Common myeloid progenitor, CD34-positive (primary cell): ENCODE data around the gene KRTAP9-1.

Experiments used
- CTCF ChIA-PET: fragments of 350-600 bp; sonication (Branson Sonifier 250); formaldehyde crosslinking; loops from one replicate; lab custom pipeline; 2021; ENCODE audit warnings: antibody characterized with exemption; lab: Charles Lee
- POLR2A ChIA-PET: fragments of 350-600 bp; sonication (Branson Sonifier 250); formaldehyde crosslinking; loops from one replicate; lab custom pipeline; 2021; ENCODE audit warnings: antibody characterized with exemption; lab: Charles Lee
- DNase-seq, 3 donors: peaks; one replicate each; pipeline versions ENCODE4 v3.0.0 to v3.0.0-alpha.2; 2013
- H3K27ac ChIP-seq, 2 experiments: 1 replicate in 1 of 2; 2 replicates in 1 of 2; pipeline ENCODE4 v1.7.0; 2013; ENCODE audit warnings: inconsistent platforms in 2 of 2, low read length in 2 of 2, mild to moderate bottlenecking in 2 of 2, low read depth in 1 of 2, moderate library complexity in 1 of 2; ENCODE audit not compliant: severe bottlenecking in 2 of 2, insufficient read depth in 1 of 2, poor library complexity in 1 of 2
- H3K27me3 ChIP-seq, 5 experiments: replicated peaks in 2 of 5; 1 replicate in 3 of 5; 2 replicates in 2 of 5; pipeline versions ENCODE4 v1.6.1 to v1.7.0; 2013; ENCODE audit warnings: low read length in 4 of 5, mild to moderate bottlenecking in 2 of 5, moderate library complexity in 2 of 5, inconsistent platforms in 1 of 5; ENCODE audit not compliant: insufficient read depth in 5 of 5, control insufficient read depth in 4 of 5
- H3K36me3 ChIP-seq, 4 experiments: 1 replicate in 2 of 4; 2 replicates in 2 of 4; pipeline versions ENCODE4 v1.6.1 to v1.7.0; 2013; ENCODE audit warnings: low read length in 3 of 4, control low read depth in 1 of 4, mild to moderate bottlenecking in 1 of 4; ENCODE audit not compliant: control insufficient read depth in 4 of 4, insufficient read depth in 4 of 4
- H3K4me1 ChIP-seq, 4 experiments: 1 replicate in 3 of 4; 2 replicates in 1 of 4; pipeline versions ENCODE4 v1.6.1 to v1.7.1; 2013; ENCODE audit warnings: low read length in 3 of 4, mild to moderate bottlenecking in 3 of 4, control low read depth in 1 of 4, inconsistent platforms in 1 of 4, moderate library complexity in 1 of 4; ENCODE audit not compliant: control insufficient read depth in 4 of 4, insufficient read depth in 4 of 4; ENCODE audit errors: control extremely low read depth in 1 of 4
- H3K4me3 ChIP-seq, 7 experiments: 1 replicate in 4 of 7; 2 replicates in 3 of 7; pipeline versions ENCODE4 v1.5.1 to v1.7.0; 2013; ENCODE audit warnings: mild to moderate bottlenecking in 7 of 7, low read length in 6 of 7, moderate library complexity in 6 of 7, inconsistent platforms in 2 of 7, low read depth in 2 of 7, control low read depth in 1 of 7; ENCODE audit not compliant: insufficient read depth in 4 of 7, control insufficient read depth in 1 of 7; ENCODE audit errors: extremely low read depth in 1 of 7
- H3K9me3 ChIP-seq, 5 experiments: 1 replicate in 4 of 5; 2 replicates in 1 of 5; pipeline versions ENCODE4 v1.6.1 to v1.7.1; 2013; ENCODE audit warnings: low read length in 4 of 5, mild to moderate bottlenecking in 2 of 5, inconsistent platforms in 1 of 5, low read depth in 1 of 5, moderate library complexity in 1 of 5; ENCODE audit not compliant: control insufficient read depth in 4 of 5, insufficient read depth in 2 of 5; ENCODE audit errors: control extremely low read depth in 1 of 5
- WGBS: methylation state at CpG from one replicate; pipeline ENCODE4 v1.1.5; 2013; ENCODE audit not compliant: insufficient coverage; 5-methylcytosine and 5-hydroxymethylcytosine counted together

Gene KRTAP9-1

DNA sequence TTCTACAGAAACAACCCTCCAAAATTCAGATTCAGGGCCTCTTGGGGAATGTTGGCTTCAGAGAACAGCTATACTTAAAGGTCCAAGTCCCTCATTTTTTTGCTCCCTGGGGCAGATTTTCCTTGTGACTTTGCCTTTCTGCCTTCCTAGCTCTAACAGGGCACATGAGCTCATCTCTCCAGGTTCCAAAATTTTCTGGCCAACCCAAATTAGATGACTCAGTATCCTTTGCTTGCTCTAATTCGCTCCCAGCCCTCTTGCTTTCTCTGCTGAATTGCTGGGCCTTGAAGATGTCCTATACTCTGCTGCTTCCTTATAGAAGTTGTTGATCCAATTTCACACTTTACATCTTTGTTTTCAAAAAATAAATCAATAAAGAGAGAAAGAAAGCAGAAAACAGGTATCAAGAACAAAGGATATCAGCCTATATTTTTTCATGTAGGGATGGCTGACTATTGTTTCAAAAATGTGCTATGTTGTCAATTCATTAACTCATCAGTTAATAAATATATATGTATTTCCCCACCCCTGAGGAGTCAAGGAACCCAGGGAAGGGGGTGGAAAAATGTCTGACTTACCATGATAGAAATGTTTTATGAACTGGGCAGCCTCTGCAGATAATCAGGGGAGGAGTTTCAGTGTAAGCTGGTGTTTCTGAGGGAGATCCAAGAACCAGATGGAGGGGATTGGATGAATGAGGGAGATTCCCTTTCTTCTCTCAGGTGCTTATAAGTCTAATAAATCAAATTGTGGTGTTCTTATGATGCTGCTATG, 10.7 kb upstream of the KRTAP9-1 start:
- peaks cover 0 to 3% (median 0%) of the 10 kb centered on the region in 4 experiments for H3K4me1 ChIP-seq
- H3K36me3 ChIP-seq: no peaks in the 10 kb centered on the region
- H3K9me3 ChIP-seq: no peaks in the 10 kb centered on the region
- H3K4me3 ChIP-seq: no peak overlapping the region
- DNase-seq: no peak
- CTCF ChIA-PET: no interaction called here
- WGBS: 100% methylated on average over 1 of the region's 1 CpG
- H3K27me3 ChIP-seq: no peaks in the 10 kb centered on the region
- no peak overlapping the region for H3K27ac ChIP-seq
- POLR2A ChIA-PET: no interaction called here

DNA sequence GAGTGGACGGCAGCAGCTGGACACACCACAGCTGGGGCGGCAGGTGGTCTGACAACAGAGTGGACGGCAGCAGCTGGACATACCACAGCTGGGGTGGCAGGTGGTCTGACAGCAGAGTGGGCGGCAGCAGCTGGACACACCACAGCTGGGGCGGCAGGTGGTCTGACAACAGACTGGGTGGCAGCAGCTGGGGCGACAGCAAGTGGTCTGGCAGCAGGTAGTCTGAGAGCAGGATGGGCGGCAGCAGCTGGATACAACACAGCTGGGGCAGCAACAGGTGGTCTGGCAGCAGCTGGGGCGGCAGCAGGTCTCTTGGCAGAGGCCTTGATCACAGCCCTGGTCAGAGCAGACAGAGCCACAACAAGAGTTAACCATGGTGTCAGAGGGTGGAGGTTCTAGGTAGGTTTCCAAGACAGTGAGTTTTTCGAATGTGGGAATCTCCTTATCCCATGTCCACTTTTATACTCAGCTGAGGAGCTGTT, 5.2 kb upstream of the KRTAP9-1 start, which contains the start of gene KRTAP4-1:
KRTAP4-1 (minus strand) TSS at position 432 of the 482 bp plus-strand sequence; CDS start at position 375, 57 bp downstream.
- H3K4me1 ChIP-seq: no peaks in the 10 kb centered on the region
- H3K27ac ChIP-seq: no peak within 1 kb of the TSS
- DNase-seq: no peak
- no peak within 1 kb of the TSS for H3K4me3 ChIP-seq
- ChIA-PET CTCF (interaction anchor here (1.4 kb wide), 1 partner anchor 15 kb away, joined by 3 read pairs; no protein-coding TSS in a partner anchor), POLR2A (no interaction called here)
- no peaks in the 10 kb centered on the region for H3K9me3 ChIP-seq
- WGBS: 96% methylated on average over 7 of the region's 9 CpGs
- H3K36me3 ChIP-seq: no peaks in the 10 kb centered on the region
- H3K27me3 ChIP-seq: peaks cover 0 to 2% (median 0%) of the 10 kb centered on the region in 5 experiments

DNA sequence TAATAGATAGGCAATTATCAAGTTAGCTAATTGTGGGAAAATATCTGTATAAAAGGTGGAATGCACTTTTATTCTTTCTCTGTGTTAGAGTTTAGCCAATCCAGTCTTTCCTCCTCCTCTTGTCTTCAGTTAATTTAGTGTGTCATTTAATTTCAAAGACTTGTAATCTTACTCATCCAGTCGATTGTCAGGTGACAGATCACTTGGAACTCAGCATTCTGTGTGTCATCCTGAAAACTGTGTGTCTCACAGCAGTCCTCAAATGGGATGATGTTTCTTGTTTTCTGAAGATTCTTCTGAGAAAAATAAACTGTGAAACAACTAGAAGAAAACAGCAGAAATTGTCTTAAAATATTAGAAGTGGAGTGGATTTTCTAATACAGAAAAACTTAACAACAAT, 4.7 kb upstream of the KRTAP9-1 start:
- peaks cover 0 to 2% (median 0%) of the 10 kb centered on the region in 5 experiments for H3K27me3 ChIP-seq
- H3K36me3 ChIP-seq: no peaks in the 10 kb centered on the region
- no CpG with 5 or more reads among the region's 1 CpG for WGBS
- no peak overlapping the region for H3K4me3 ChIP-seq
- H3K27ac ChIP-seq: no peak overlapping the region
- no peak for DNase-seq
- ChIA-PET POLR2A (no interaction called here), CTCF (interaction anchor here (1.4 kb wide), 1 partner anchor 15 kb away, joined by 3 read pairs; no protein-coding TSS in a partner anchor)
- H3K9me3 ChIP-seq: no peaks in the 10 kb centered on the region
- no peaks in the 10 kb centered on the region for H3K4me1 ChIP-seq

DNA sequence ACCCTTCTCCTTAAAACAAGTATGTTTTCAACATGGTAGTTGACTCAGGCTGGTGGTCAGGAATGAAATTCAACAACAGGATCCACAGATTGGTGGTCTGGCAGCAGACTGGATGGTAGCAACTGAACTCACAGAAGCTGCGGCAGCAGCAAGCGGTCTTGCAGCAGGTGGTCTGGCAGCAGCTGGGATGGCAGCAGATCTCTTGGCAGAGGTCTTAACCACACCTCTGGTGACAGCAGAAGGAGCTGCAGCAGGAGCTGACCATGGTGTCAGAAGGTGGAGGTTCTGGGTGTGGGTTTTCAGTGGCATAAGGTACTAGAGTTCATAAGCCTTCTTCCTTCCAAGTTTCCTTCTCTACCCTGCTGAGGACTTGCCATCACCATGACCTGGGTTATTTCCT, 2.8 kb upstream of the KRTAP9-1 start:
- no peaks in the 10 kb centered on the region for H3K9me3 ChIP-seq
- no peaks in the 10 kb centered on the region for H3K36me3 ChIP-seq
- no peaks in the 10 kb centered on the region for H3K4me1 ChIP-seq
- CTCF ChIA-PET: no interaction called here
- POLR2A ChIA-PET: no interaction called here
- H3K4me3 ChIP-seq: no peak overlapping the region
- DNase-seq: no peak
- H3K27me3 ChIP-seq: peaks cover 0 to 4% (median 2%) of the 10 kb centered on the region in 5 experiments
- WGBS: 100% methylated on average over 2 of the region's 2 CpGs
- no peak overlapping the region for H3K27ac ChIP-seq

DNA sequence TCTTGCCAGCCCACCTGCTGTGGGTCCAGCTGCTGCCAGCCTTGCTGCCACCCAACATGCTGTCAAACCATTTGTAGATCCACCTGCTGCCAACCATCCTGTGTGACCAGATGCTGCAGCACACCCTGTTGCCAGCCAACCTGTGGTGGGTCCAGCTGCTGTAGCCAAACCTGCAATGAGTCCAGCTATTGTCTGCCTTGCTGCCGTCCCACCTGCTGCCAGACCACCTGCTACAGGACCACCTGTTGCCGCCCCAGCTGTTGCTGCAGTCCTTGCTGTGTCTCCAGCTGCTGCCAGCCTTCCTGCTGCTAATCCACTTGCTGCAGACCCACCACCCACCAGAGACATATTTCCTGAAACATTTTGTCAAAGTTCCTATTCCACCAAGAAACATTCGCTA, 641 bp downstream of the KRTAP9-1 start:
- H3K4me3 ChIP-seq: no peak overlapping the region
- DNase-seq: no peak
- ChIA-PET CTCF (no interaction called here), POLR2A (no interaction called here)
- no peak overlapping the region for H3K27ac ChIP-seq
- H3K36me3 ChIP-seq: no peaks in the 10 kb centered on the region
- peaks cover 0 to 4% (median 2%) of the 10 kb centered on the region in 5 experiments for H3K27me3 ChIP-seq
- 76% methylated on average over 3 of the region's 3 CpGs for WGBS
- H3K9me3 ChIP-seq: no peaks in the 10 kb centered on the region
- H3K4me1 ChIP-seq: no peaks in the 10 kb centered on the region

DNA sequence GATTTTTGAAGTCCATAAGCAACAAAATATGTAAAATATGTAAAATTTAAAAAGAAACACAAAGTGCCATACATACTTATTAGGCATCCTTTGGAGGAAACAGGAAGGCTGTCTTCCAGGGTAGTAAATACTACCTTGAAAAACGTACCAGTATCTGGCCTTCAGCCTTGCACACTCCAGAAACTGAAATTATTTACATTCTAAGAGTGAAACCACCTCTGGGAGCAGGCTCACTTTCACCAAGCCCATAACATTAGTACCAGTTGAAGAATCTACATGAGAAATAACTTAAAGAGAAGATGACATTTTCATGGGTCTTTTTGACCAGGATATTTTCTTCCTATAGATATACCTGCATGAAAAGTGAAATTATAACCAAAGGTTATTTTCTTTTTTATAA, 6.4 kb downstream of the KRTAP9-1 start:
- ChIA-PET CTCF (no interaction called here), POLR2A (no interaction called here)
- no peak overlapping the region for H3K27ac ChIP-seq
- no peaks in the 10 kb centered on the region for H3K4me1 ChIP-seq
- H3K27me3 ChIP-seq: no peaks in the 10 kb centered on the region
- no peaks in the 10 kb centered on the region for H3K36me3 ChIP-seq
- H3K9me3 ChIP-seq: peaks cover 0 to 2% (median 0%) of the 10 kb centered on the region in 5 experiments
- DNase-seq: no peak
- WGBS: no CpG with 5 or more reads among the region's 1 CpG
- H3K4me3 ChIP-seq: no peak overlapping the region

DNA sequence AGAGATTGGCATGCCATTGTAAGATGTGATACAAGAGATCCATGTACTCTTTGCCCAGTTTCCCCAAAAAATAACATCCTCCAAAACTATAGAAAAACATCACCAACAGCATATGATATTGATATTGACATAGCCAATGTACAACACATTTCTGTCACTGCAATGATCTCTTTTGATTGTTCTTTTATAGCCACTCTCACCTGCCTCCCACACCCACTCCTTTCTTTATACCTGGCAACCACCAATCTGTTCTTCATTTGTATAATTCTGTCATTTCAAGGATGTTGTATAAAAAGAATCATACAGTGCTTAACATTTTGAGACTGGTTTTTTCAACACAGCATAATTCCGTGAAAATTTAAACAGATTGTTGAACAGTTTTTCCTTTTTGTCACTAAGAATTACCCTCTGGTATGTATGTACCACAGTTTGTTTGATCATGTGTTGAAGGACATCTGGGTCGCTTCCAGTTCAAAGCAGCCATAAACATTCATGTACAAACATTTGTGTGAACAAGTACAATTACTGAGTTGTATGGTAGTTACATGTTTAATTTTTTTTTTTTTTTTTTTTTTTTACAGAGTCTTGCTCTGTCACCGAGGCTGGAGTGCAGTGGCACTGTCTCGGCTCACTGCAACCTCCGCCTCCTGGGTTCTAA, 9.9 kb downstream of the KRTAP9-1 start:
- ChIA-PET CTCF (no interaction called here), POLR2A (no interaction called here)
- Histone ChIP-seq H3K36me3 (no peaks in the 10 kb centered on the region), H3K4me1 (no peaks in the 10 kb centered on the region), H3K27me3 (no peaks in the 10 kb centered on the region), H3K27ac (no peak overlapping the region), H3K9me3 (peaks cover 0 to 2% (median 0%) of the 10 kb centered on the region in 5 experiments), H3K4me3 (no peak overlapping the region)
- DNase-seq: no peak
- 94% methylated on average over 3 of the region's 5 CpGs for WGBS
